ENCODE measurements around the gene PRRX2.

- TF ChIP-seq XRCC5 (optimal IDR thresholded peaks at IDR 0.05; ENCODE audit: low read length) (no peak), CTCF (CRISPR knock-in tag; IDR thresholded peaks at IDR 0.05) (peak; percentile 81)
These were observed 41.2 kb upstream of the PRRX2 start for GRCh38 chr9:129624168-129624759.

Measured in HepG2 (cell line).